ENCODE results near the gene KL. TPM values are rescaled to one million over a fixed set of nuclear protein-coding genes. Genes with fewer than 3 reads are reported as not detected.

Gene KL
- total and polyA plus RNA-seq, 2 of the 8 experiments (the other 6 are each of a cell fraction or from before 2014, with no cell fraction given), result 0.02 TPM; not detected in 1

GRCh38 chr13:33072759-33073158 is 56.5 kb downstream of the KL start:
- H2BK12ac ChIP-seq (ENCODE audit: low read depth, low read length), result no peak overlapping the region
- H3K56ac ChIP-seq (replicated peaks; ENCODE audit: insufficient read length, low read depth, low read length), result no peak overlapping the region
- FAIRE-seq (no peak), DNase-seq (ENCODE audit: low read depth in 1 of 2, low spot score in 2 of 2) (no peak)
- H3K23me2 ChIP-seq (ENCODE audit: low read depth, low read length), result no peaks in the 10 kb centered on the region
- no peak overlapping the region for H2AFZ ChIP-seq (ENCODE audit: low read length)
- no peak overlapping the region for H3K4ac ChIP-seq (replicated peaks; ENCODE audit: insufficient read length, low read depth, low read length)
- H3K23ac ChIP-seq (ENCODE audit: insufficient read length), result no peak overlapping the region
- no peak overlapping the region for H2BK120ac ChIP-seq (replicated peaks; ENCODE audit: low read depth, low read length)
- H3K27me3 ChIP-seq (replicated peaks in 1 of 4; ENCODE audit: control insufficient read depth in 3 of 4, extremely low read depth in 1 of 4, insufficient read depth in 3 of 4, low read length in 3 of 4), result no peaks in the 10 kb centered on the region
- ChIA-PET CTCF (ENCODE audit: partially characterized antibody) (no interaction called here), POLR2A (ENCODE audit: partially characterized antibody) (no interaction called here)
- no peak overlapping the region for H3K18ac ChIP-seq (ENCODE audit: extremely low read depth, low read length)
- TF ChIP-seq CHD7 (IDR thresholded peaks at IDR 0.05; ENCODE audit: insufficient replicate concordance, low read length), result no peak
- H3K27ac ChIP-seq (ENCODE audit: low read depth, low read length), result no peak overlapping the region
- no peaks in the 10 kb centered on the region for H3K79me2 ChIP-seq (ENCODE audit: control insufficient read depth in 1 of 2, insufficient read depth in 2 of 2, low read length in 2 of 2)
- no peak overlapping the region for H3K9ac ChIP-seq (replicated peaks in 1 of 4; ENCODE audit: extremely low read depth in 1 of 4, low read depth in 3 of 4, low read length in 3 of 4)
- H4K8ac ChIP-seq (ENCODE audit: extremely low read depth, insufficient read depth, low read length), result no peak overlapping the region
- no peak overlapping the region for H2BK20ac ChIP-seq (ENCODE audit: low read length)
- no peak overlapping the region for H4K5ac ChIP-seq (ENCODE audit: insufficient read length, low read depth, low read length)
- H2BK15ac ChIP-seq (ENCODE audit: low read length), result no peak overlapping the region
- no peaks in the 10 kb centered on the region for H3K36me3 ChIP-seq (ENCODE audit: control insufficient read depth in 2 of 4, insufficient read depth in 4 of 4, low read length in 3 of 4)
- H4K20me1 ChIP-seq (replicated peaks in 1 of 2; ENCODE audit: control insufficient read depth in 1 of 2, insufficient read depth in 2 of 2, low read length in 2 of 2), result no peaks in the 10 kb centered on the region
- H2BK5ac ChIP-seq (ENCODE audit: low read depth, low read length), result no peak overlapping the region
- H3K4me1 ChIP-seq (replicated peaks in 1 of 4; ENCODE audit: control insufficient read depth in 3 of 4, insufficient read depth in 4 of 4, low read length in 3 of 4), result peaks cover 0 to 3% (median 0%) of the 10 kb centered on the region in 4 experiments; a peak in 1 of 7 replicates
- H4K91ac ChIP-seq (replicated peaks; ENCODE audit: insufficient read length, low read length), result no peak overlapping the region
- WGBS, 2 experiments (ENCODE audit: extremely low coverage in 1 of 2, insufficient coverage in 1 of 2, insufficient read length in 1 of 2, insufficient replicate concordance in 2 of 2, low coverage in 1 of 2, low lambda C conversion rate in 2 of 2, missing lambda C conversion rate in 1 of 2), result 93% methylated on average over 1 of the region's 1 CpG; no CpG with 5 or more reads in 1 of the 2 experiments
- H3K14ac ChIP-seq (ENCODE audit: insufficient read length), result no peak overlapping the region
- no peak overlapping the region for H2AK5ac ChIP-seq (ENCODE audit: low read depth, low read length)
- H3K9me3 ChIP-seq (ENCODE audit: insufficient read depth in 2 of 2, low read depth in 1 of 2, low read length in 1 of 2), result no peaks in the 10 kb centered on the region
- no peak overlapping the region for H3K4me3 ChIP-seq (ENCODE audit: extremely low read depth in 1 of 4, insufficient read depth in 2 of 4, low read depth in 3 of 4, low read length in 4 of 4)
- no peaks in the 10 kb centered on the region for H3K79me1 ChIP-seq (ENCODE audit: low read depth, low read length)
- H3K4me2 ChIP-seq (ENCODE audit: insufficient read depth in 1 of 2, low read depth in 2 of 2, low read length in 2 of 2), result no peak overlapping the region
